Endothelial cell of umbilical vein (primary cell): ENCODE data around the gene PHF2. TPM values are rescaled to one million over a fixed set of nuclear protein-coding genes. Genes with fewer than 3 reads are reported as not detected.

ENCODE experiments used
- BruUV-seq: library from RNA; stranded (reverse); fragments of 400-500 nt; replicated peaks from 2 replicates; lab custom pipeline; 2021; lab: Mats Ljungman, UMichigan
- CTCF ChIA-PET: fragments of 300-600, 350-600 bp; sonication (Branson Sonifier 250); formaldehyde crosslinking; loops from one replicate; lab custom pipeline; 2021; ENCODE audit warnings: antibody characterized with exemption, inconsistent platforms; lab: Charles Lee
- POLR2A ChIA-PET: fragments of 300-600, 350-600 bp; sonication (Branson Sonifier 250); formaldehyde crosslinking; loops from one replicate; lab custom pipeline; 2021; ENCODE audit warnings: antibody characterized with exemption, inconsistent platforms; lab: Charles Lee
- DNase-seq: peaks from one replicate; pipeline ENCODE4 v3.0.0-alpha.2; 2011; ENCODE audit warnings: low read depth, low spot score
- FAIRE-seq: peaks from 2 replicates; lab custom pipeline; 2011; peaks lifted over from hg19 to GRCh38; lab: Jason Lieb, UNC
- H2AFZ ChIP-seq: 2 replicates; pipeline ENCODE4 v1.6.0; 2012; ENCODE audit warnings: low read depth, low read length, control low read depth, inconsistent platforms
- H3K27ac ChIP-seq: 2 replicates; pipeline ENCODE4 v1.5.1; 2011; ENCODE audit warnings: low read depth, mild to moderate bottlenecking, control low read depth, low read length, moderate library complexity; ENCODE audit not compliant: insufficient read depth
- H3K27me3 ChIP-seq, 2 experiments: 2 replicates each; pipeline versions ENCODE4 v1.6.0 to v1.6.1; 2011; ENCODE audit warnings: low read length in 2 of 2, mixed read lengths in 1 of 2; ENCODE audit not compliant: control insufficient read depth in 2 of 2, insufficient read depth in 2 of 2
- H3K36me3 ChIP-seq, 2 experiments: 2 replicates in 1 of 2; 3 replicates in 1 of 2; pipeline ENCODE4 v1.5.1; 2011; ENCODE audit warnings: low read length in 2 of 2, mild to moderate bottlenecking in 1 of 2, moderate library complexity in 1 of 2; ENCODE audit not compliant: control insufficient read depth in 2 of 2, insufficient read depth in 2 of 2; ENCODE audit errors: extremely low read depth in 1 of 2
- H3K4me1 ChIP-seq: 3 replicates; pipeline ENCODE4 v1.5.1; 2011; ENCODE audit warnings: mild to moderate bottlenecking, low read length; ENCODE audit not compliant: control insufficient read depth, insufficient read depth; ENCODE audit errors: extremely low read depth
- H3K4me2 ChIP-seq: 2 replicates; pipeline ENCODE4 v1.6.1; 2011; ENCODE audit warnings: low read length, control low read depth, mixed read lengths; ENCODE audit not compliant: insufficient read depth
- H3K4me3 ChIP-seq, 3 experiments: fragments of 200-600 bp in 1 of 3; sonication (generic), shearing (Covaris generic) in 1 of 3; replicated peaks in 1 of 3; 2 replicates each; pipeline ENCODE4 v1.5.1; 2011 to 2016; ENCODE audit warnings: control low read depth in 3 of 3, low read length in 3 of 3, mild to moderate bottlenecking in 2 of 3, inconsistent platforms in 1 of 3, low read depth in 1 of 3, moderate library complexity in 1 of 3; ENCODE audit not compliant: insufficient read depth in 1 of 3
- H3K79me2 ChIP-seq: 2 replicates; pipeline ENCODE4 v1.6.0; 2012; ENCODE audit warnings: low read length, inconsistent platforms; ENCODE audit not compliant: control insufficient read depth, insufficient read depth
- H3K9ac ChIP-seq: replicated peaks from 2 replicates; pipeline ENCODE3; 2011; ENCODE audit warnings: low read length, control low read depth; ENCODE audit not compliant: insufficient read depth; ENCODE audit errors: extremely low read depth
- H3K9me1 ChIP-seq: replicated peaks from 3 replicates; pipeline ENCODE4 v1.6.0; 2011; ENCODE audit warnings: mild to moderate bottlenecking, low read length; ENCODE audit not compliant: control insufficient read depth, insufficient read depth; ENCODE audit errors: extremely low read depth
- H3K9me3 ChIP-seq: replicated peaks from 2 replicates; pipeline ENCODE4 v1.5.1; 2012; ENCODE audit warnings: low read length, inconsistent platforms; ENCODE audit not compliant: control insufficient read depth, insufficient read depth
- H4K20me1 ChIP-seq: replicated peaks from 2 replicates; pipeline ENCODE3; 2011; ENCODE audit warnings: mild to moderate bottlenecking, low read length; ENCODE audit not compliant: control insufficient read depth, insufficient read depth; ENCODE audit errors: extremely low read depth
- CTCF ChIP-seq, 2 donors: IDR thresholded peaks; 1 replicate in 1 of 2; 2 replicates in 1 of 2; pipeline ENCODE4 v1.5.1; 2011; ENCODE audit warnings: low read length in 2 of 2, mild to moderate bottlenecking in 2 of 2, moderate library complexity in 2 of 2, control low read depth in 1 of 2, inconsistent platforms in 1 of 2, low read depth in 1 of 2; ENCODE audit not compliant: insufficient read depth in 1 of 2; ENCODE audit errors: extremely low read depth in 1 of 2
- EZH2 ChIP-seq: IDR thresholded peaks from 2 replicates; pipeline ENCODE4 v1.6.1; 2012; ENCODE audit warnings: borderline replicate concordance, low read depth, mild to moderate bottlenecking, moderate library complexity, low read length, inconsistent platforms; ENCODE audit not compliant: severe bottlenecking
- FOS ChIP-seq: IDR thresholded peaks from 2 replicates; pipeline ENCODE4 v1.6.1; 2011; ENCODE audit warnings: mild to moderate bottlenecking, low read length, moderate library complexity, borderline replicate concordance; ENCODE audit not compliant: insufficient read depth
- GATA2 ChIP-seq: IDR thresholded peaks from 2 replicates; pipeline ENCODE4 v1.7.0; 2011; ENCODE audit warnings: low read depth, mild to moderate bottlenecking, moderate library complexity, mixed read lengths, low read length; ENCODE audit not compliant: insufficient read length, insufficient read depth
- JUN ChIP-seq: IDR thresholded peaks from 2 replicates; pipeline ENCODE4 v1.6.1; 2011; ENCODE audit warnings: borderline replicate concordance, low read depth; ENCODE audit not compliant: insufficient read length, insufficient read depth
- MAX ChIP-seq: IDR thresholded peaks from 2 replicates; pipeline ENCODE4 v1.6.1; 2011; ENCODE audit not compliant: insufficient read depth, insufficient read length
- MYC ChIP-seq: IDR thresholded peaks from one replicate; pipeline ENCODE4 v1.6.1; 2011; ENCODE audit warnings: mild to moderate bottlenecking, low read depth, low read length
- POLR2A ChIP-seq: IDR thresholded peaks from 2 replicates; pipeline ENCODE4 v1.6.1; 2012; ENCODE audit warnings: low read depth, mild to moderate bottlenecking, control low read depth, low read length
- POLR2AphosphoS5 ChIP-seq: IDR thresholded peaks from 2 replicates; pipeline ENCODE4 v1.6.1; 2012; ENCODE audit warnings: low read depth, mild to moderate bottlenecking, control low read depth, low read length, moderate library complexity; ENCODE audit not compliant: insufficient read depth
- dilution Hi-C: fragments of 300-500 bp; cut with MboI; formaldehyde crosslinking; loops from one replicate; pipeline ENCODE4 v1.15.0; 2019; ENCODE audit warnings: low sequenced_read_pairs; ENCODE audit not compliant: extremely low pct_ligation_motif_present
- intact Hi-C: fragments of 100-400 bp; cut with micrococcal nuclease; formaldehyde crosslinking; loops from one replicate; pipeline ENCODE4 v1.10.0; 2022
- polyA plus RNA-seq, 4 experiments: library from polyadenylated mRNA; depleted of rRNA in 3 of 4; stranded (reverse) in 3 of 4; unstranded in 1 of 4; fragments of >200 nt; gene quantifications; 2 replicates each; pipeline versions ENCODE4 v1.2.1 to v1.2.3, GENCODE V29; 2011 to 2012; ENCODE audit warnings: missing spikeins in 1 of 4
- total RNA-seq: library from RNA; stranded (reverse); gene quantifications from 2 replicates; pipeline ENCODE4 v1.2.3, GENCODE V29; 2021

Gene PHF2
- total and polyA plus RNA-seq, 2 donors (not counting 3 experiments of a cell fraction or from before 2014, with no cell fraction given): 9.8 to 22.5 TPM

DNA sequence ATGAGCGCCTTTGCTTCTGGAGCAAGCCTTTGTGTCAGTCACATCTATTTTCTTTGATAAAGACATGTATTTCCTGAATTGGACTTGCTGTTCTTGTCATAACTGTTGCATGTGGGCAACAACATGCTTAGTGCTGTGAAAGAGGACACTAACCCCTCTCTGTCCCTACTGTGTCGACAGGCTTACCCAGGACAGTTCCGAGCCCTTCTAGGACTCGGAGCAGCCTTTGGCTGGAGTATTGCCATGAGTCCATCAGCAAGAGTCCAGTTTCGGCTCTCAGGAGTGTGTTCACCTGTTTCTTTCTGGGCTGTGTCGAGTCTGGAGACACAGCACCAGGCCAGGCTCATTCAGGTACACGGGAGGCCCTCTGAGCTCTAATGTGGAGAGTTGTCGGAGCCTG, 36.1 kb upstream of the PHF2 start:
- H3K9ac ChIP-seq: no peak overlapping the region
- H3K9me1 ChIP-seq: no peaks in the 10 kb centered on the region
- TF ChIP-seq CTCF (IDR thresholded peaks at IDR 0.05; ENCODE audit: extremely low read depth in 1 of 2, insufficient read depth in 1 of 2, low read depth in 1 of 2, low read length in 2 of 2) (no peak), JUN (no peak), POLR2A (no peak), GATA2 (no peak), MAX (no peak), FOS (no peak), EZH2 (no peak), POLR2AphosphoS5 (no peak), MYC (no peak)
- H3K27me3 ChIP-seq: no peaks in the 10 kb centered on the region
- H4K20me1 ChIP-seq: no peaks in the 10 kb centered on the region
- H2AFZ ChIP-seq: no peak overlapping the region
- H3K4me3 ChIP-seq: no peak overlapping the region
- peaks cover 5 to 21% of the 10 kb centered on the region in 2 experiments for H3K36me3 ChIP-seq
- no TSS peak for BruUV-seq
- CTCF ChIA-PET: interaction anchor here (1.7 kb wide), 1 partner anchor 26 kb away, joined by 4 read pairs; no protein-coding TSS in a partner anchor
- DNase-seq (no peak), FAIRE-seq (no peak)
- POLR2A ChIA-PET: no interaction called here
- H3K27ac ChIP-seq: no peak overlapping the region
- no peaks in the 10 kb centered on the region for H3K4me1 ChIP-seq
- no peaks in the 10 kb centered on the region for H3K9me3 ChIP-seq
- dilution Hi-C loops: no loop called here
- peaks cover 9% of the 10 kb centered on the region for H3K79me2 ChIP-seq
- intact Hi-C loops: no loop called here
- H3K4me2 ChIP-seq: no peak overlapping the region
